ENCODE measurements around the gene PKNOX2.

The PKNOX2 gene

GRCh38 chr11:125481531-125481930 lies 317.0 kb downstream of the PKNOX2 start:
- no peak for DNase-seq (ENCODE audit: low read depth)

Data from T follicular helper cell (primary cell).